Measurements from ENCODE around the gene DUSP28. TPM values are rescaled to one million over a fixed set of nuclear protein-coding genes. Genes with fewer than 3 reads are reported as not detected.

The DUSP28 gene
- total and polyA plus RNA-seq, 2 of the 13 experiments (the other 11 are each of a cell fraction or from before 2014, with no cell fraction given): 5.2 to 8.6 TPM

DNA sequence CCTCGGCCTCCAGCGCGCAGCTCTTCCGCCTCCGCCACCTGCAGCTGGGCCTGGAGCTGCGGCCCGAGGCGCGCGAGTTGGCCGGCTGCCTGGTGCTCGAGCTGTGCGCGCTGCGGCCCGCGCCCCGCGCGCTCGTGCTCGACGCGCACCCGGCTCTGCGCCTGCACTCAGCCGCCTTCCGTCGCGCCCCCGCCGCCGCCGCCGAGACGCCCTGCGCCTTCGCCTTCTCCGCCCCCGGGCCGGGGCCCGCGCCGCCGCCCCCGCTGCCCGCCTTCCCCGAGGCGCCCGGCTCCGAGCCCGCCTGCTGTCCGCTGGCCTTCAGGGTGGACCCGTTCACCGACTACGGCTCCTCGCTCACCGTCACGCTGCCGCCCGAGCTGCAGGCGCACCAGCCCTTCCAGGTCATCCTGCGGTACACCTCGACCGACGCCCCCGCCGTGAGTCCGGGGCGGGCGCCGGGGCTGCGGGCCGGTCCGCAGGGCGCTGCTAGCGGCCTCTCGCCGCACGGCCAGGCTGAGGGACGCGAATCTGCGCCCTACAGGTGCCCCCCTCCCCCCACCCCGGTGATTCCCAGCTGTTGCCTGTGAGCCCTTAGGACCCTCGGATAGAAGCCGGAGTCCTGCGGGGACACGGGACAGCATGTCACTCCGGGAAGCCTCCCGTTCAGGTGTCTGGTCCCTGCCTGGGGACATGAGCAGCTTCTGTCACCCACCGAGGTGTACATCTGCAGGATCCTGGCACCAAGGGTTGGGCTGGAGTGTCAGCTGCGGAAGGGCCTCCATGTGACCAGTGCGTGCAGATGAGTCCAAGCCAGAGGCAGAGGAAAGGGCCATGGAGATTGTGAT is 8.7 kb downstream of the DUSP28 start (continued):
- TF ChIP-seq EED (CRISPR knock-in tag; IDR thresholded peaks at IDR 0.05) (no peak), ARID4A (CRISPR knock-in tag; IDR thresholded peaks at IDR 0.05; ENCODE audit: borderline replicate concordance) (peak; percentile 73), ZNF263 (CRISPR knock-in tag; IDR thresholded peaks at IDR 0.05) (peak; percentile 43; the same call in 1 of the 2 replicates), ZNF777 (CRISPR knock-in tag; IDR thresholded peaks at IDR 0.05) (peak; percentile 76), ADNP (CRISPR knock-in tag; IDR thresholded peaks at IDR 0.05) (no peak), HOXA3 (CRISPR knock-in tag; IDR thresholded peaks at IDR 0.05) (peak; percentile 60; the same call in 1 of the 2 replicates), EHMT2 (IDR thresholded peaks at IDR 0.05; ENCODE audit: borderline replicate concordance, low read depth, low read length) (no peak), PHF21A (CRISPR knock-in tag; IDR thresholded peaks at IDR 0.05) (0 out of 2 replicates have a peak, but pooled peaks have one; percentile 29), ZNF883 (CRISPR knock-in tag; IDR thresholded peaks at IDR 0.05; ENCODE audit: not compliant biosample characterization) (peak; percentile 71), ZFP82 (CRISPR knock-in tag; IDR thresholded peaks at IDR 0.05; ENCODE audit: borderline replicate concordance) (no peak), ZNF276 (CRISPR knock-in tag; IDR thresholded peaks at IDR 0.05; ENCODE audit: low read depth) (no peak), RBAK (CRISPR knock-in tag; IDR thresholded peaks at IDR 0.05) (no peak), ZNF607 (CRISPR knock-in tag; IDR thresholded peaks at IDR 0.05; ENCODE audit: borderline replicate concordance) (peak; percentile 60; the same call in 1 of the 2 replicates), ZSCAN30 (CRISPR knock-in tag; IDR thresholded peaks at IDR 0.05) (no peak), NFE2L2 (IDR thresholded peaks at IDR 0.05; ENCODE audit: low read length) (no peak)
- TF ChIP-seq, protein P1, sequence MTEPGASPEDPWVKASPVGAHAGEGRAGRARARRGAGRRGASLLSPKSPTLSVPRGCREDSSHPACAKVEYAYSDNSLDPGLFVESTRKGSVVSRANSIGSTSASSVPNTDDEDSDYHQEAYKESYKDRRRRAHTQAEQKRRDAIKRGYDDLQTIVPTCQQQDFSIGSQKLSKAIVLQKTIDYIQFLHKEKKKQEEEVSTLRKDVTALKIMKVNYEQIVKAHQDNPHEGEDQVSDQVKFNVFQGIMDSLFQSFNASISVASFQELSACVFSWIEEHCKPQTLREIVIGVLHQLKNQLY (CRISPR knock-in tag; IDR thresholded peaks at IDR 0.05): peak; percentile 60; the same call in 1 of the 2 replicates
- TF ChIP-seq, protein P2, sequence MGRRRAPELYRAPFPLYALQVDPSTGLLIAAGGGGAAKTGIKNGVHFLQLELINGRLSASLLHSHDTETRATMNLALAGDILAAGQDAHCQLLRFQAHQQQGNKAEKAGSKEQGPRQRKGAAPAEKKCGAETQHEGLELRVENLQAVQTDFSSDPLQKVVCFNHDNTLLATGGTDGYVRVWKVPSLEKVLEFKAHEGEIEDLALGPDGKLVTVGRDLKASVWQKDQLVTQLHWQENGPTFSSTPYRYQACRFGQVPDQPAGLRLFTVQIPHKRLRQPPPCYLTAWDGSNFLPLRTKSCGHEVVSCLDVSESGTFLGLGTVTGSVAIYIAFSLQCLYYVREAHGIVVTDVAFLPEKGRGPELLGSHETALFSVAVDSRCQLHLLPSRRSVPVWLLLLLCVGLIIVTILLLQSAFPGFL (CRISPR knock-in tag; IDR thresholded peaks at IDR 0.05): peak; percentile 78; the same call in 1 of the 2 replicates
- TF ChIP-seq, protein P3, sequence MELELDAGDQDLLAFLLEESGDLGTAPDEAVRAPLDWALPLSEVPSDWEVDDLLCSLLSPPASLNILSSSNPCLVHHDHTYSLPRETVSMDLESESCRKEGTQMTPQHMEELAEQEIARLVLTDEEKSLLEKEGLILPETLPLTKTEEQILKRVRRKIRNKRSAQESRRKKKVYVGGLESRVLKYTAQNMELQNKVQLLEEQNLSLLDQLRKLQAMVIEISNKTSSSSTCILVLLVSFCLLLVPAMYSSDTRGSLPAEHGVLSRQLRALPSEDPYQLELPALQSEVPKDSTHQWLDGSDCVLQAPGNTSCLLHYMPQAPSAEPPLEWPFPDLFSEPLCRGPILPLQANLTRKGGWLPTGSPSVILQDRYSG (CRISPR knock-in tag; IDR thresholded peaks at IDR 0.05): peak; percentile 47; the same call in 1 of the 2 replicates
